Caco-2 (cell line): ENCODE data around the gene CD244. TPM values are rescaled to one million over a fixed set of nuclear protein-coding genes. Genes with fewer than 3 reads are reported as not detected.
"Not testable (repeated sequence)": the region's sequence is repeated elsewhere in the genome, so short reads cannot be mapped to it uniquely, and the experiment has no call there.

Experiments used
- BruUV-seq: library from RNA; stranded (reverse); fragments of 400-500 nt; replicated peaks from 2 replicates; lab custom pipeline; 2021; lab: Mats Ljungman, UMichigan
- CTCF ChIA-PET: fragments of 300-600 bp; sonication (Branson Sonifier 250); formaldehyde crosslinking; loops from one replicate; lab custom pipeline; 2022; ENCODE audit warnings: antibody characterized with exemption; lab: Charles Lee
- POLR2A ChIA-PET: fragments of 300-600 bp; sonication (Branson Sonifier 250); formaldehyde crosslinking; loops from one replicate; lab custom pipeline; 2022; ENCODE audit warnings: antibody characterized with exemption; lab: Charles Lee
- DNase-seq, 2 experiments: peaks; one replicate each; pipeline versions ENCODE4 v3.0.0 to v3.0.0-alpha.2; 2020 to 2022
- H3K27me3 ChIP-seq: replicated peaks from 2 replicates; pipeline ENCODE4 v1.6.0; 2011; ENCODE audit warnings: low read length; ENCODE audit not compliant: control insufficient read depth, insufficient read depth
- H3K36me3 ChIP-seq: 2 replicates; pipeline ENCODE4 v1.5.1; 2011; ENCODE audit warnings: low read length; ENCODE audit not compliant: control insufficient read depth, insufficient read depth
- H3K4me1 ChIP-seq: fragments of 250-450 bp; sonication (Bioruptor Pico); 2 replicates; pipeline ENCODE4 v1.5.1; 2020; ENCODE audit warnings: mild to moderate bottlenecking
- H3K4me3 ChIP-seq: 2 replicates; pipeline ENCODE4 v1.5.1; 2011; ENCODE audit warnings: low read depth, mild to moderate bottlenecking, control low read depth, low read length
- H3K9me3 ChIP-seq: fragments of 250-450 bp; sonication (Bioruptor Pico); 2 replicates; pipeline ENCODE4 v1.5.1; 2020; ENCODE audit warnings: mild to moderate bottlenecking, moderate library complexity
- H3K27ac Mint-ChIP-seq: one replicate; pipeline ENCODE4 v1.8.0; 2022; ENCODE audit warnings: mixed read lengths; ENCODE audit not compliant: unreplicated experiment
- H3K27me3 Mint-ChIP-seq: one replicate; pipeline ENCODE4 v1.8.0; 2022; ENCODE audit warnings: mixed read lengths; ENCODE audit not compliant: insufficient read depth, unreplicated experiment
- H3K36me3 Mint-ChIP-seq: one replicate; pipeline ENCODE4 v1.8.0; 2022; ENCODE audit warnings: mild to moderate bottlenecking, mixed read lengths; ENCODE audit not compliant: insufficient read depth, unreplicated experiment
- H3K4me1 Mint-ChIP-seq: one replicate; pipeline ENCODE4 v1.8.0; 2022; ENCODE audit warnings: low read depth, mixed read lengths; ENCODE audit not compliant: unreplicated experiment
- H3K4me3 Mint-ChIP-seq: one replicate; pipeline ENCODE4 v1.8.0; 2022; ENCODE audit warnings: mild to moderate bottlenecking, moderate library complexity, mixed read lengths; ENCODE audit not compliant: unreplicated experiment
- H3K9me3 Mint-ChIP-seq: one replicate; pipeline ENCODE4 v1.8.0; 2022; ENCODE audit warnings: mixed read lengths; ENCODE audit not compliant: unreplicated experiment
- intact Hi-C: fragments of 100-400 bp; cut with micrococcal nuclease; formaldehyde crosslinking; loops from one replicate; pipeline ENCODE4 v1.10.0; 2022; ENCODE audit not compliant: unreplicated experiment
- total RNA-seq: library from RNA; stranded (reverse); gene quantifications from 2 replicates; pipeline ENCODE4 v1.2.3, GENCODE V29; 2022
- TF ChIP-seq, protein P1 (sequence below), 2 experiments: fragments of 200-600 bp in 1 of 2; IDR thresholded peaks; 1 replicate in 1 of 2; 2 replicates in 1 of 2; pipeline versions ENCODE4 v1.5.1 to v1.8.0; 2011 to 2022; ENCODE audit warnings: antibody characterized with exemption in 1 of 2, control low read depth in 1 of 2, inconsistent platforms in 1 of 2, low read depth in 1 of 2, low read length in 1 of 2, mild to moderate bottlenecking in 1 of 2, moderate library complexity in 1 of 2; ENCODE audit not compliant: insufficient read depth in 1 of 2, severe bottlenecking in 1 of 2, unreplicated experiment in 1 of 2

Gene CD244
- total RNA-seq, 1 experiment from 2014 or later, result 0.11 TPM

DNA sequence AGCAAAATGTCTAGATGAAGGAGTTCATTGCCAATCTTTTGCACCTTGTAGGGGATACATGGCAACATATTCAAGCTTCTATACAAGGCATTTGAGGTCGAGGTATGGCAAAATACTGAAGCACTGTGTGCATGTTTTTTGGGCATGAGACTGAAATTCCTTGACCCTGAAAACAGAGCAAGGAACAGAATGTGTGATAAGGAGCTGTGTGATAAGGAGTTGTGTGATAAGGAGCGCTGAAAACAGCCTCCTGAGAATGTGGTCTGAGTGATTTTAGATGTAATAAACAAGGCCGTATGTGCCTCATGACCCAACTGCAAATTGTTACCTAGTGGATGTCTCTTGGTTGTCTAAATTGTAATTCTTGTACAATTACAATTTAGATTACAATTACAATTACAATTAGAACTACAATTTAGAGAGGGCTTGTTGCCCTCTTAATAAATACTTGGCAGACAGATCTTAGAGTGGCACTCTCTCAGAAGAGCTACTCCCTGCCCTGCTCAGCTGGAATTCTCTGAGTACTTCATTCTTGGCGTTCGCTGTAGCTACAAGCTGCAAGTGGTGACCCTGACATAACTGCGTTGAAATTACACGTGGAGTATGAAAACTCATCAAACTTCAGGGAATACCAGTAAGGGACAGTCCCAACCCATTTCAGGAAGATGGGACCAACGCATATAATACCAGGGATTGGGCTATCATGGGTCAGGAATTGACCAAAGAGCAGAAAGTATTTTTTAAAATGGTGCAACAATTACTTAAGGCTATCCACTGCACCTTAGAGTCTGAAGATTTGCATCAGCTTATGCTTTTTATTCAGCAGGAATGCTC is 42.3 kb upstream of the CD244 start:
- POLR2A ChIA-PET, result no interaction called here

DNA sequence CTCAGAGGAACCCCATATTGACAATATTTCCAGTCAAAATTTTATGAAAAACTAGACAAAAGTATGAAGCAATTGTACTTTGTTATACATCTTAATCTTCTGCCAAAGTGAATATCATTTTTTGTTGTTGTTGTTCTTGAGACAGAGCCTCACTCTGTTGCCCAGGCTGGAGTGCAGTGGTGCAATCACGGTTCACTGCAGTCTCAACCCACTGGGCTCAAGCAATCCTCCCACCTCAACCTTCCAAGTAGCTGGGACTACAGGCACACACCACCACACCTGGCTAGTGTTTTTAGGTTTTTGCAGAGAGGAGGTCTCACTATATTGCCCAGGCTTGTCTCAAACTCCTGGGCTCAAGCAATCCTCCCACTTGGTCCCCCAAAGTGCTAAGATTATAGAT is 39.6 kb upstream of the CD244 start:
- H3K36me3 Mint-ChIP-seq, intact Hi-C loops, H3K27ac Mint-ChIP-seq: not testable (repeated sequence)

More for the DNA sequence above, 42.3 kb upstream of the CD244 start:
- Histone ChIP-seq H3K4me3 (no peak overlapping the region), H3K9me3 (peaks cover 18% of the 10 kb centered on the region), H3K4me1 (peaks cover 14% of the 10 kb centered on the region), H3K27me3 (no peaks in the 10 kb centered on the region), H3K36me3 (no peaks in the 10 kb centered on the region; the same call in 1 of the 2 replicates)
- CTCF ChIA-PET, result no interaction called here
- Mint-ChIP-seq H3K36me3 (no peaks in the 10 kb centered on the region), H3K27ac (peak overlapping the region; percentile 45), H3K27me3 (no peaks in the 10 kb centered on the region), H3K9me3 (peaks cover 17% of the 10 kb centered on the region), H3K4me3 (no peak overlapping the region), H3K4me1 (peaks cover 7% of the 10 kb centered on the region)
- intact Hi-C loops, result no loop called here
- peak; percentile 24 to 48 for DNase-seq
- BruUV-seq, result no TSS peak
- TF ChIP-seq, protein P1, sequence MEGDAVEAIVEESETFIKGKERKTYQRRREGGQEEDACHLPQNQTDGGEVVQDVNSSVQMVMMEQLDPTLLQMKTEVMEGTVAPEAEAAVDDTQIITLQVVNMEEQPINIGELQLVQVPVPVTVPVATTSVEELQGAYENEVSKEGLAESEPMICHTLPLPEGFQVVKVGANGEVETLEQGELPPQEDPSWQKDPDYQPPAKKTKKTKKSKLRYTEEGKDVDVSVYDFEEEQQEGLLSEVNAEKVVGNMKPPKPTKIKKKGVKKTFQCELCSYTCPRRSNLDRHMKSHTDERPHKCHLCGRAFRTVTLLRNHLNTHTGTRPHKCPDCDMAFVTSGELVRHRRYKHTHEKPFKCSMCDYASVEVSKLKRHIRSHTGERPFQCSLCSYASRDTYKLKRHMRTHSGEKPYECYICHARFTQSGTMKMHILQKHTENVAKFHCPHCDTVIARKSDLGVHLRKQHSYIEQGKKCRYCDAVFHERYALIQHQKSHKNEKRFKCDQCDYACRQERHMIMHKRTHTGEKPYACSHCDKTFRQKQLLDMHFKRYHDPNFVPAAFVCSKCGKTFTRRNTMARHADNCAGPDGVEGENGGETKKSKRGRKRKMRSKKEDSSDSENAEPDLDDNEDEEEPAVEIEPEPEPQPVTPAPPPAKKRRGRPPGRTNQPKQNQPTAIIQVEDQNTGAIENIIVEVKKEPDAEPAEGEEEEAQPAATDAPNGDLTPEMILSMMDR (IDR thresholded peaks at IDR 0.05; ENCODE audit: insufficient read depth in 1 of 2, low read depth in 1 of 2, low read length in 1 of 2, severe bottlenecking in 1 of 2, unreplicated experiment in 1 of 2), result no peak

DNA sequence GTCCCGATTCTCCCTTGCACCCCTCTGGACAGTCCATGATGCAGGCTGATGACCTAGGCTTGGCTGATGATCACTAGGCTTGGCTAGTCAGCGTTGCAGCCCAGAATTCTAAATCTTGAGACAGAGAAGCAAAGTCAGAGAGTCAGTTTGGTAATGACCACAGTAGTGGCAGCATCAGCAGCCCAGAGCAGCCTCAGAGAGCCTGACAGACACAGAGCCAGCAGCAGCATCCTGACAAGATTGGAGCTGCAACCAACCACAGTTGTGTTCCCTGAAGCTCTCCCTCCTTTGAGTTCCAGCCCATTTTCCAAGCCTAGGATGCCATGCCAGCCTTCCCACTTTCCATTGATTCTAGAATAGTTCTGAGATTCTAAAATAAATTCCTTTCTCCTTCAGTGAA is 39.1 kb upstream of the CD244 start:
- no peak overlapping the region for H3K4me3 Mint-ChIP-seq
- BruUV-seq, result no TSS peak
- ChIA-PET POLR2A (no interaction called here), CTCF (no interaction called here)
- H3K9me3 Mint-ChIP-seq, result peaks cover 6% of the 10 kb centered on the region
- DNase-seq, result no peak
- no peaks in the 10 kb centered on the region for H3K27me3 Mint-ChIP-seq
- no peaks in the 10 kb centered on the region for H3K36me3 Mint-ChIP-seq
- Histone ChIP-seq H3K27me3 (no peaks in the 10 kb centered on the region), H3K9me3 (peaks cover 11% of the 10 kb centered on the region), H3K4me1 (peaks cover 14% of the 10 kb centered on the region), H3K4me3 (no peak overlapping the region), H3K36me3 (no peaks in the 10 kb centered on the region; the same call in 1 of the 2 replicates)
- peaks cover 7% of the 10 kb centered on the region for H3K4me1 Mint-ChIP-seq
- TF ChIP-seq, protein P1 (IDR thresholded peaks at IDR 0.05; ENCODE audit: insufficient read depth in 1 of 2, low read depth in 1 of 2, low read length in 1 of 2, severe bottlenecking in 1 of 2, unreplicated experiment in 1 of 2), result no peak
- intact Hi-C loops, result no loop called here
- H3K27ac Mint-ChIP-seq, result no peak overlapping the region

More for the DNA sequence above, 39.6 kb upstream of the CD244 start:
- H3K27me3 Mint-ChIP-seq, H3K27me3 ChIP-seq, DNase-seq, BruUV-seq, H3K4me3 ChIP-seq, H3K4me3 Mint-ChIP-seq, H3K4me1 Mint-ChIP-seq, POLR2A ChIA-PET, H3K9me3 Mint-ChIP-seq, CTCF ChIA-PET, H3K36me3 ChIP-seq: not testable (repeated sequence)
- Histone ChIP-seq H3K4me1 (peaks cover 14% of the 10 kb centered on the region), H3K9me3 (peaks cover 11% of the 10 kb centered on the region)

DNA sequence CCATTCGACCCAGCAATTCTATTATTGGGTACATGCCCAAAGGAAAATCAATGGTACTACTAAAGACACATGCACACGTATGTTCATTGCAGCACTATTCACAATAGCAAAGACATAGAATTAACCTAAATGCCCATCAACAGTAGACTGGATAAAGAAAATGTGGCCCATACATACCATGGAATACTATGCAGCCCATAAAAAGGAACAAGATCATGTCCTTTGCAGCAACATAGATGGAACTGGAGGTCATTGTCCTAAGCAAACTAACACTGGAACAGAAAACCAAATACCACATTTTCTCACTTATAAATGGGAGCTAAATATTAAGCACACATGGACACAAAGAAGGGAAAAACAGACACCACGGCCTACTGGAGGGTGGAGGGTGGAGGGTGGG is 38.0 kb upstream of the CD244 start:
- H3K27ac Mint-ChIP-seq, H3K9me3 ChIP-seq, H3K9me3 Mint-ChIP-seq, POLR2A ChIA-PET, H3K4me1 Mint-ChIP-seq, intact Hi-C loops, H3K27me3 ChIP-seq, H3K36me3 Mint-ChIP-seq, CTCF ChIA-PET, H3K27me3 Mint-ChIP-seq, H3K36me3 ChIP-seq, DNase-seq, BruUV-seq, H3K4me3 Mint-ChIP-seq, H3K4me3 ChIP-seq: not testable (repeated sequence)
- peaks cover 14% of the 10 kb centered on the region for H3K4me1 ChIP-seq

DNA sequence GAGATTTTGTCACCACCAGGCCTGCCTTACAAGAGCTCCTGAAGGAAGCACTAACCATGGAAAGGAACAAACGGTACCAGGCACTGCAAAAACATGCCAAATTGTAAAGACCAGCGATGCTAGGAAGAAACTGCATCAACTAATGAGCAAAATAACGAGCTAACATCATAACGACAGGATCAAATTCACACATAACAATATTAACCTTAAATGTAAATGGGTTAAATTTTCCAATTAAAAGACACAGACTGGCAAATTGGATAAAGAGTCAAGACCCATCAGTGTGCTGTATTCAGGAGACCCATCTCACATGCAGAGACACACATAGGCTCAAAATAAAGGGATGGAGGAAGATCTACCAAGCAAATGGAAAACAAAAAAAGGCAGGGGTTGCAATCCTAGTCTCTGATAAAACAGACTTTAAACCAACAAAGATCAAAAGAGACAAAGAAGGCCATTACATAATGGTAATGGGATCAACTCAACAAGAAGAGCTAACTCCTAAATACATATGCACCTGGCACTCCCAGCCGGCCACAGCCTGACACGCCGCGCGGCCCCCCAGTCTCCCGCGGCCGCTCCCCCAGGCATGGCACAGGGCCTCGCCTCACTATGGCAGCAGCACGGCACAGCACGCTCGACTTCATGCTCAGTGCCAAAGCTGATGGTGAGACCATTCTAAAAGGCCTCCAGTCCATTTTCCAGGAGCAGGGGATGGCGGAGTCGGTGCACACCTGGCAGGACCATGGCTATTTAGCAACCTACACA is 31.9 kb upstream of the CD244 start:
- H3K27ac Mint-ChIP-seq, H3K4me1 Mint-ChIP-seq, H3K36me3 ChIP-seq, H3K27me3 ChIP-seq, H3K4me3 Mint-ChIP-seq, intact Hi-C loops, H3K27me3 Mint-ChIP-seq, H3K4me3 ChIP-seq, DNase-seq, BruUV-seq, POLR2A ChIA-PET, H3K9me3 ChIP-seq, CTCF ChIA-PET, H3K4me1 ChIP-seq, H3K36me3 Mint-ChIP-seq: not testable (repeated sequence)
- peaks cover 27% of the 10 kb centered on the region for H3K9me3 Mint-ChIP-seq
